Stimulated activated memory B cell treated with anti-CD40 and anti-IgM and Interleukin-4, amounts not matched to agents 10 μg/mL and 1 μg/mL and 100 μg/mL, for 72 hours (primary cell): ENCODE results near the gene SETDB2.

Experiments used
- ATAC-seq: fragments of 150-1000 bp; cut with Tn5 transposase; 2 replicates; pipeline ENCODE4 v1.10.0; 2021
- H3K27ac Mint-ChIP-seq: one replicate; pipeline ENCODE4 v1.8.0; 2022; ENCODE audit warnings: mild to moderate bottlenecking, mixed read lengths
- H3K27me3 Mint-ChIP-seq: one replicate; pipeline ENCODE4 v1.8.0; 2022; ENCODE audit warnings: mixed read lengths
- H3K36me3 Mint-ChIP-seq: one replicate; pipeline ENCODE4 v1.8.0; 2022; ENCODE audit warnings: mixed read lengths
- H3K4me1 Mint-ChIP-seq: one replicate; pipeline ENCODE4 v1.8.0; 2022; ENCODE audit warnings: mixed read lengths
- H3K4me3 Mint-ChIP-seq: one replicate; pipeline ENCODE4 v1.8.0; 2022; ENCODE audit warnings: mild to moderate bottlenecking, moderate library complexity, mixed read lengths
- H3K9me3 Mint-ChIP-seq: one replicate; pipeline ENCODE4 v1.8.0; 2022; ENCODE audit warnings: mixed read lengths

SETDB2 gene

DNA sequence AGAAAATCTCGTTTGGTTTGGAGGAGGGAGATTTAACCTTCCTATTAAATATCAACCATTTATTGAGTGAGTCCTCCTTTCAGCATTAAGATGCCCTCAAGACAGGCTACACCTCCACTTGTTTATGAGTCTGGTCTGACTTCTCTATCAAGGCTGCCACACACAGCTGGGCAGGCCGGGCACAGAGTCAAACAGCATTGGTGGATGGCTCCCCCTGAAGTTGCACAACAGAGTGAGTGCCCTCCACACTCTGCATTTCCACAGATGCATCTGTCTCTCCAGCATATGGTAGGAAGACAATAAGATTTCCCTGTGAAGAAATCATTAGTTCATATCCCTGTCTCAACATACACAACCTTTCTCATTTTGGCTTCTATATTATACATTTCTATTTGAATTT, 83.0 kb downstream of the SETDB2 start:
- Mint-ChIP-seq H3K36me3 (peaks cover 29% of the 10 kb centered on the region), H3K9me3 (no peaks in the 10 kb centered on the region), H3K4me3 (no peak overlapping the region), H3K4me1 (peaks cover 28% of the 10 kb centered on the region), H3K27ac (no peak overlapping the region), H3K27me3 (no peaks in the 10 kb centered on the region)
- ATAC-seq = no peak

DNA sequence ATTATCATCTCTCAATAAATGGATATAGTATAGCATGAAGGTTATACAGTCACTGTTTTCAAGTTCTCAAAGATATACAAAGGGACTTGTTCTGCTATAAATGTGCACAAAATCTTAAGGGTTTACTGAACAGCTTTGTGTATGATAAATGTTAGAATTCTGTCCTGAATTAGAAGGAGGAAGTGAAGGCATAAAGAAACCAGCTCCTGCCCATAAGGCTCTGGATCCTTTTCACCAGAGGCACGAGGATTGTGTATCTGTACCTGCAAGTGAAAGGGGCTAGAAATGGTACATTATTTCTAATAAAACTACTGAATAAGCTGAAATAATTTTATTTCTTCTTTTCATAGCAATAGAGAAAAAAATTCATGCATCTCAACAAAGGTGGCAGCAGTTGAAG, 84.1 kb downstream of the SETDB2 start:
- Mint-ChIP-seq H3K9me3 (no peaks in the 10 kb centered on the region), H3K27me3 (no peaks in the 10 kb centered on the region), H3K27ac (peak overlapping the region; percentile 95), H3K4me3 (no peak overlapping the region), H3K4me1 (peaks cover 36% of the 10 kb centered on the region), H3K36me3 (peaks cover 24% of the 10 kb centered on the region)
- no peak for ATAC-seq

DNA sequence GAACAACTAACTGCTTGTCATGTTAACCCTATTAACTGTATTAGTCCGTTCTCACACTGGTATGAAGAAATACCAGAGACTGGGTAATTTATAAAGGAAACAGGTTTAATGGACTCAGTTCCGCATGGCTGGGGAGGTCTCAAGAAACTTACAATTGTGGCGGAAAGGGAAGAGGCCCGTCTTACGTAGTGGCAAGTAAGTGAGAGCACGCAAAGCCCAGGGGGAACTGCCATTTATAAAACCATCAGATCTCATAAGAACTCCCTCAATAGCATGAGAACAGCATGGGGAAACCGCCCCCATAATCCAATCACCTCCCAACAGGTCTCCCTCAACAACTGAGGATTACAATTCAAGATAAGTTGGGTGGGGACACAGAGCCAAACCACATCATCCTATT, 86.4 kb downstream of the SETDB2 start:
- Mint-ChIP-seq H3K27ac (peak overlapping the region; percentile 95), H3K4me3 (no peak overlapping the region)
- ATAC-seq = peak; percentile 92

DNA sequence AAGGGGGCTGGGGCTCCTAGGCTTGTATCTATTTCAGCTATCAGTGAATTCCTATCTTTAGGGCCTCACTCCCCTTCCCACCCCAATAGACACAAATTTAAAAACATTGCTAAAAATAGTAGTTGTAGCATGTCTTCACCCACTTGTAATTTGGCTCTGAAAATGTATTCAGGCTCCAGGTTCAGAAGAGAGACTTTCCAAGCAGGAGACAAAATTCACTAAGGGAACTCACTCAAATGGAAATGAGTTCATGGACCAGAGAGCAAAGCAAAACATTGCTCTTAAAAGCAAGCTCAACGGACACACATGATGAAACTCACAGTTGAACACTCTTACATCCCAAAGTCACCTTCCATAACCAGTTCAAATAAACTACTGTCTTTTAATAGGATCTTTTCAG, 88.5 kb downstream of the SETDB2 start:
- Mint-ChIP-seq H3K4me3 (no peak overlapping the region), H3K4me1 (peaks cover 56% of the 10 kb centered on the region), H3K9me3 (no peaks in the 10 kb centered on the region), H3K27ac (peak overlapping the region; percentile 95), H3K36me3 (peaks cover 33% of the 10 kb centered on the region), H3K27me3 (no peaks in the 10 kb centered on the region)
- ATAC-seq = no peak

More for the DNA sequence above, 86.4 kb downstream of the SETDB2 start:
- Mint-ChIP-seq H3K27me3 (no peaks in the 10 kb centered on the region), H3K4me1 (peaks cover 50% of the 10 kb centered on the region), H3K36me3 (peaks cover 34% of the 10 kb centered on the region), H3K9me3 (no peaks in the 10 kb centered on the region)

DNA sequence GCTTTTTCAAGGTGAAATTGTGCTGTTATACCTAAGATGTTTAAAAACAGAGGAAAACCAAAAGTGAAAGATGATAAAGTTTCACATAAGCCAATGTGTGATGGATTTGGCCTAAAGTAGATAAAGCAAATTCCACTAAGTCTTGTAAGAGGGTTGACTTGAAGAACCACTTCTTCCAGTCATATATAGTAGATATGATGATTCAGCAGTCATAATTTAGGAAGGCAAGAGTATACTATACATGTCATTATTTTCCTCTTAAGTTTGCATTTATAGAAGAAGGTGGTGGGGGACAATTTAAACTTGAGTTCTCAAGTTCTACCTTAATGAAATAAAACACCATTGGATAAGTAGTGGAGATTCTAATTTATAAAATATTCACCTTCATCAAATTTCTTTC, 88.9 kb downstream of the SETDB2 start:
- Mint-ChIP-seq H3K4me1 (peaks cover 56% of the 10 kb centered on the region), H3K36me3 (peaks cover 37% of the 10 kb centered on the region), H3K27me3 (no peaks in the 10 kb centered on the region), H3K27ac (peak overlapping the region; percentile 95), H3K9me3 (no peaks in the 10 kb centered on the region), H3K4me3 (no peak overlapping the region)
- ATAC-seq = no peak

DNA sequence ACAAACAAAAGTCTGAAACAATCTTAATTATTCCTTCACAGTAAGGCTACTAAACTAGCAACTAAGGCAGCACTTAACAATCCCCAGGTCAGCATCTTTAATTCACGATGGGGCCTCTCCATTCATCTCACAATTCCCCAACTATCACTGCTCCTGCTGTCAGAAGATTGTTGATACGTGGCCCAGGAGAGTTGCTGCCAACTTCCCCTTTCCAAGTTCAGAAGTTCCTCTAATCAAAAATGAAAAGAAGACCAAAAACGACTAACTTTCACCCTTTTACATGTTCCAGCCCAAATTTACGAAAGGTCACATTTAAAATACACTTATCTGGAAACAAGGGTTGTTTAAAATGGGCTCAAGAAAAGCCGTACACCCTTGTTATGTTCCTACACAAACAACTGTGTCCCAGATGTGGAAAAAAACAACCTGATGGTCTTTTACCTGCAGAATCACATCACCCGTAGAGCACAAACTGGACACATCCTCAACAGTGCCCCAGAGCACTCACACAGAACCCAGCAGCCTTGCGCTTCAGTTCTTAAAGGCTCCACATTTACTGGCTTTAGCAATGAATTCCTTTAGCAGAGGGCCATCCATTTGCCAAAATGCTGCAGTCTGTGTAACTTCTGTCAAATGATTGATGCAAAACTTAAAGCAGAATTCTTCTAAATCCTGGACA, 89.7 kb downstream of the SETDB2 start:
- H3K27me3 Mint-ChIP-seq = no peaks in the 10 kb centered on the region
- peaks cover 36% of the 10 kb centered on the region for H3K36me3 Mint-ChIP-seq
- H3K9me3 Mint-ChIP-seq = no peaks in the 10 kb centered on the region
- peak overlapping the region; percentile 95 for H3K27ac Mint-ChIP-seq
- H3K4me3 Mint-ChIP-seq = peak overlapping the region; percentile 49
- ATAC-seq = peak; percentile 56
- peaks cover 52% of the 10 kb centered on the region for H3K4me1 Mint-ChIP-seq

DNA sequence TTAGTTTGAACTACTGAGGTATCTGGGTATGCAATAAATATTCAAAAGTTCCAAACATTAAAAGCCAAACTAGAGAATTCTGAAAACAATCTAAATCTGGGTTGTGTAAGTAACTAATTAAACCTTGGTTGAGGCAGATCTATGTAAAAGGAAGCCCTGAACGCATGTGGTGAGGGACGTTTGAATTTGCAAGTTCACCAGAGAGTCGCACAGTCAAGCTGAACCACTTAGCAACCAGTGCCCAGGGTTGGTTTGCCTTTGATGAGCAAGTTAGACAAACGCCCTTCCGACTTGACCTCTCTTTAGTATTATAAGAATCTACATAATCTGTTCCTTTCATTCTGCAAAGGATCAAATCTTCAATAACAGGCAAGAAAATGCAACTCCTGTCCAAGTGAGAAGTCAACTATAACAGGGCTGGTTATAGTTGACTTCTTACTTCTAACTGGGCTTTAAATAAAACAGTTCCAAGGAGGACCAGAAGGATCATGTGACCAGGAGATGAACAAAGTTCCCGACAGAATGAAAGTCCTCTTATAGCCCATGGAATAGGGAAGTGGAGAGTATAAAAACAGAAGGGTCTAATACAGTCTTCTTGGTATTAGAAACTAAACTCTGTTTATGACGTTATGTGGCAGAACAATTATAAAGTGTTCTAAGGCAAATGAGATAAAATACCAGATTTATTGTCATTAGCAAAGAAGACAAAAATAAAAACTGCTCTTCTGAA, 92.2 kb downstream of the SETDB2 start:
- H3K36me3 Mint-ChIP-seq = peaks cover 47% of the 10 kb centered on the region
- no peak for ATAC-seq
- H3K4me1 Mint-ChIP-seq = peaks cover 45% of the 10 kb centered on the region
- no peaks in the 10 kb centered on the region for H3K27me3 Mint-ChIP-seq
- peak overlapping the region; percentile 52 for H3K27ac Mint-ChIP-seq
- no peak overlapping the region for H3K4me3 Mint-ChIP-seq
- H3K9me3 Mint-ChIP-seq = no peaks in the 10 kb centered on the region

DNA sequence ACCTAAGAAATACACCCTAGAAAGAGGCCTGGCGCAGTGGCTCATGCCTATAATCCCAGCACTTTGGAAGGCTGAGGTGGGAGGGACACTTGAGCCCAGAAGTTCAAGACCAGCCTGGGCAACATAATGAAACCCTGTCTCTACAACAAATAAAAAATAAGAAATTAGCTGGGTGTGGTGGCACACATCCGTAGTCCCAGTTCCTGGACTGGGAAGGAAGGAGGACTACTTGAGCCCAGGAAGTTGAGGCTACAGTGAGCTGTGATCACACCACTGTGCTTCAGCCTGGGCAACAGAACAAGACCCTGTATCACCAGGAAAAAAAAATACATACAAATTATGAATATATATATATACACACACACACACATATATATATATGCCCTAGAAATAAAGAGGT, 94.3 kb downstream of the SETDB2 start:
- Mint-ChIP-seq H3K27me3 (no peaks in the 10 kb centered on the region), H3K4me1 (peaks cover 28% of the 10 kb centered on the region), H3K27ac (no peak overlapping the region), H3K36me3 (peaks cover 51% of the 10 kb centered on the region), H3K9me3 (no peaks in the 10 kb centered on the region), H3K4me3 (no peak overlapping the region)
- ATAC-seq = no peak

DNA sequence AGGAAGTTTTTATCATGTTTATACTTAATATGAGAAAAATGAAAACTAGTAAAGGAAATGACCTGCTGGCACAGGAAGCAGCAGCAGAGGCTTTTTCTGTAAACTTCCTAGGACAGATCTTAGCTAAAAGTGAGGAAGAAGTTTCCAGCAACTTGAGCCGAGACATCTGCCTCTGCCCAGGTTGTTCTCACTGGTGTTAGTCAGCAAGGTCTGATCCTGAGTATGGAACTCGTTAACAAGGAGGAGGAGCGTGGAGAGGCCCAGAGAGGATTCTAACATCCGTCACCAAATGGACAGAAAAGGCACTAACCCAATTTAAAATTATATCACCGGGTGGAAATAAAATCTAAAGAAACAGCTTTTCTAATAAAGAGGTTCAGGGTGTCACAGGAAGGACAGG, 95.2 kb downstream of the SETDB2 start:
- Mint-ChIP-seq H3K36me3 (peaks cover 53% of the 10 kb centered on the region), H3K27ac (peak overlapping the region; percentile 53), H3K9me3 (no peaks in the 10 kb centered on the region), H3K4me3 (no peak overlapping the region), H3K4me1 (peaks cover 19% of the 10 kb centered on the region), H3K27me3 (no peaks in the 10 kb centered on the region)
- no peak for ATAC-seq

DNA sequence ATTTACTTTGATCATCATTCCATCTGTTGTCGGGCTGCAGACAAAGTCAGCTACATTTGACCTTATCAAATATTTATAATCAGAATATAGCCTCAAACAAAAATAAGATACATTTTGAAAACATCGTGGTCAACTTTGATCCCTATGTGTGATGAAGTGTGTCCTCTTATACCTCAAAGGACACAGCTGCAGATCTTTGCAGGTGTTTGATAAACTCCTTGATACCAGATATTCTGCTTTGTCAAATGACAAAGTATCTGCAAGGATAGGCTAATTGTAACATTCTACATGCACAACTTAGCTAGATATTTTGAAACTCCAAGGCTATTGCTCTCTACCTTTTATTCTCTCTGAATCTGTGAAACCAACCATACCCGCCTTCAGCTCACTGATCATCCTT, 95.7 kb downstream of the SETDB2 start:
- H3K27me3 Mint-ChIP-seq = no peaks in the 10 kb centered on the region
- peak overlapping the region; percentile 53 for H3K27ac Mint-ChIP-seq
- H3K36me3 Mint-ChIP-seq = peaks cover 55% of the 10 kb centered on the region
- H3K4me1 Mint-ChIP-seq = peaks cover 16% of the 10 kb centered on the region
- H3K4me3 Mint-ChIP-seq = no peak overlapping the region
- H3K9me3 Mint-ChIP-seq = no peaks in the 10 kb centered on the region
- ATAC-seq = no peak

DNA sequence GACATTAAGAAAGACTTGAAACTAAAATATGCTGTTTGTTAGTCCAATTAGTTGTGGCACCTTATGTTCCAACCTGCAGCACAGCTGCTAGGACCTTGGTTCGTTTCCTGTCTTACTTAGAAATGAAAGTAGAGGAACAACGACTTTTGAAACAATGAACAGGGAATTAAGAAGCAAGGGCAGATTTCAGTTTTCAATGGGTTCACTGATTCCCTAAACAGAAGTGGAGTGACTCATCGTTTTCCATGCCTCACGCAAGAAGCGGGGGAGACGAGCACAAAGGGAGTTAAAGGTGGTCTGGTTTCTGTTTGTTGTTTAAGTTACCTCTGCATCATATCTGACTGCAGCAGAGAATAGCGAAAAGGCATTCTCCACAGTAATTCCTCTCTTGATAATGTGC, 96.5 kb downstream of the SETDB2 start:
- Mint-ChIP-seq H3K4me3 (no peak overlapping the region), H3K4me1 (peaks cover 16% of the 10 kb centered on the region), H3K27me3 (no peaks in the 10 kb centered on the region), H3K9me3 (no peaks in the 10 kb centered on the region), H3K27ac (peak overlapping the region; percentile 53), H3K36me3 (peaks cover 56% of the 10 kb centered on the region)
- ATAC-seq = no peak

DNA sequence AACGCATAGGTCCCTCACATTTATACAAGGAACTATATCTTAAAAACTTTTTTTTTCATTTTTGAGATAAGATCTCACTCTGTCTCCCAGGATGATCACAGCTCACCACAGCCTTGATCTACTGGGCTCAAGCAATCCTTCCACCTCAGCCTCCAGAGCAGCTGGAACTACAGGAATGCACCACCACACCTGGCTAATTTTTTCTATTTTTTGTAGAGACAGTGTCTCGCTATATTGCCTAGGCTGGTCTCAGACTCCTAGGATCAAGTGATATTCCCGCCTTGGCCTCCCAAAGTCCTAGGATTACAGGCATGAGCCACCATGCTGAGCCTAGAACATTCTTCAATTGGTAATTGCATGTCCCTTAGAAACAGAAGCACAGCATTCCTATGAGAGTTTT, 99.6 kb downstream of the SETDB2 start:
- H3K4me1 Mint-ChIP-seq = peaks cover 11% of the 10 kb centered on the region
- no peak for ATAC-seq
- H3K9me3 Mint-ChIP-seq = no peaks in the 10 kb centered on the region
- H3K36me3 Mint-ChIP-seq = peaks cover 53% of the 10 kb centered on the region
- no peak overlapping the region for H3K4me3 Mint-ChIP-seq
- H3K27ac Mint-ChIP-seq = no peak overlapping the region
- no peaks in the 10 kb centered on the region for H3K27me3 Mint-ChIP-seq
